ENCODE results near the gene MYOC. TPM values are rescaled to one million over a fixed set of nuclear protein-coding genes. Genes with fewer than 3 reads are reported as not detected.
"Not testable (repeated sequence)": the region's sequence is repeated elsewhere in the genome, so short reads cannot be mapped to it uniquely, and the experiment has no call there.

MYOC gene
- total RNA-seq, 1 donor from 2014 or later, result not detected

- no peak for TF ChIP-seq CTCF (IDR thresholded peaks at IDR 0.05)
- ATAC-seq (ENCODE audit: low read depth) (no peak), DNase-seq (no peak)
- H3K9me3 Mint-ChIP-seq, result no peaks in the 10 kb centered on the region
- H3K27ac Mint-ChIP-seq, result peak overlapping the region; percentile 3
- peaks cover 3% of the 10 kb centered on the region for H3K4me1 Mint-ChIP-seq
- intact Hi-C loops (cut with micrococcal nuclease), result no loop called here
- ChIA-PET CTCF (no interaction called here), POLR2A (no interaction called here)
- no peak overlapping the region for H3K4me3 Mint-ChIP-seq
- no peaks in the 10 kb centered on the region for H3K36me3 Mint-ChIP-seq (ENCODE audit: low read depth)
- no peaks in the 10 kb centered on the region for H3K27me3 Mint-ChIP-seq
These were observed 46.0 kb downstream of the MYOC start for GRCh38 chr1:171606402-171606941.

- H3K4me3 Mint-ChIP-seq; H3K36me3 Mint-ChIP-seq (ENCODE audit: low read depth); H3K9me3 Mint-ChIP-seq; POLR2A ChIA-PET; H3K4me1 Mint-ChIP-seq; H3K27me3 Mint-ChIP-seq; CTCF ChIA-PET; DNase-seq; intact Hi-C loops (cut with micrococcal nuclease); ATAC-seq (ENCODE audit: low read depth); H3K27ac Mint-ChIP-seq: not testable (repeated sequence)
These were observed 49.4 kb downstream of the MYOC start for GRCh38 chr1:171603042-171603441.

GRCh38 chr1:171600862-171601261, 51.6 kb downstream of the MYOC start:
- Mint-ChIP-seq H3K9me3 (no peaks in the 10 kb centered on the region), H3K27me3 (no peaks in the 10 kb centered on the region), H3K36me3 (ENCODE audit: low read depth) (peaks cover 5% of the 10 kb centered on the region), H3K27ac (no peak overlapping the region), H3K4me3 (no peak overlapping the region), H3K4me1 (no peaks in the 10 kb centered on the region)
- DNase-seq (no peak), ATAC-seq (ENCODE audit: low read depth) (no peak)
- CTCF ChIA-PET, result no interaction called here
- intact Hi-C loops (cut with micrococcal nuclease), result no loop called here
- TF ChIP-seq CTCF (IDR thresholded peaks at IDR 0.05), result no peak
- POLR2A ChIA-PET, result no interaction called here

- ATAC-seq (ENCODE audit: low read depth); CTCF ChIA-PET; H3K4me1 Mint-ChIP-seq; H3K36me3 Mint-ChIP-seq (ENCODE audit: low read depth); POLR2A ChIA-PET; H3K27ac Mint-ChIP-seq; H3K9me3 Mint-ChIP-seq; DNase-seq; intact Hi-C loops (cut with micrococcal nuclease); H3K4me3 Mint-ChIP-seq; H3K27me3 Mint-ChIP-seq: not testable (repeated sequence)
These were observed 52.2 kb downstream of the MYOC start for GRCh38 chr1:171600310-171600709.

DNA sequence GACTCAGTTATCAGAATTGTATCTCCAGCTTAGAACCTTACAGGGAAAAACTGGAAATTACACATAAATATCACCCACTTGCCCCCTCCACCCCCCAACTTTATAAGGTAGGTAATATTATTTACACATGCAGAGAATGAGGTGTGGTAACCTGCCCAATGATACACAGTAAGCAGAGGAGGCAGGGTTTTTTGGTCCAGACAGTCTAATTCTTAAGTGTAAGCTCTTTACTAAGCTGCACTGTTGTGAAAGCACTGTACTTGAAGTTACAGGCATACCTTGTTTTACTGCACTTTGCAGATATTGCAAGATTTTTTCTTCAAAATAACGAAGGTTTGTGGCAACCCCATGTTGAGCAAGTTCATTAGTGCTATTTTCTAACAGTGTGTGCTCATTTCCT, 55.3 kb downstream of the MYOC start:
- ChIA-PET CTCF (no interaction called here), POLR2A (no interaction called here)
- DNase-seq (no peak), ATAC-seq (ENCODE audit: low read depth) (no peak)
- intact Hi-C loops (cut with micrococcal nuclease), result no loop called here
- H3K4me1 Mint-ChIP-seq, result no peaks in the 10 kb centered on the region
- no peak for TF ChIP-seq CTCF (IDR thresholded peaks at IDR 0.05)
- H3K27ac Mint-ChIP-seq, result no peak overlapping the region
- peaks cover 31% of the 10 kb centered on the region for H3K36me3 Mint-ChIP-seq (ENCODE audit: low read depth)
- H3K9me3 Mint-ChIP-seq, result no peaks in the 10 kb centered on the region
- no peaks in the 10 kb centered on the region for H3K27me3 Mint-ChIP-seq
- H3K4me3 Mint-ChIP-seq, result no peak overlapping the region

DNA sequence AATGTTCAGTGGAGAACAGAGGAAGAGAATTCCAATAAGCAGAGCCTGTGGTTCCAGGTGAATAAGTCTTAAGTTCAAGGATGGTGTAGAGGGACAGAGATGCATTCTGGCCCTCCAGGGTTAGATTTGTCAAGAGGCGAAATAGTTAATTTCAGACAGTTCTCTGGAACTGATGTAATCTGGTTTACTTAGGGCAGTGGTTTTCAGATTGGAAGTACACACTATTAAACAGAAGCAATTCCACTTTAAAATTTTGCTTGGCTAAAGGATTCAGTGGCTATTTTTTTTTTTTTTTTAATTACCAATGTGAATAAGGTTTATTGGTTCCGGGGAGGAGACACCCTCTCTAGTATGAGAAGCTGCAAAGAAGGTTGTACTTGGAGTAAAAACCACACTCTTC, 55.8 kb downstream of the MYOC start:
- intact Hi-C loops (cut with micrococcal nuclease), result no loop called here
- no peak for DNase-seq
- Mint-ChIP-seq H3K27ac (peak overlapping the region; percentile 60), H3K9me3 (no peaks in the 10 kb centered on the region), H3K36me3 (ENCODE audit: low read depth) (peaks cover 35% of the 10 kb centered on the region), H3K27me3 (no peaks in the 10 kb centered on the region), H3K4me3 (no peak overlapping the region), H3K4me1 (no peaks in the 10 kb centered on the region)
- ChIA-PET POLR2A (no interaction called here), CTCF (no interaction called here)
- no peak for TF ChIP-seq CTCF (IDR thresholded peaks at IDR 0.05)
- no peak for ATAC-seq (ENCODE audit: low read depth)

Measured in activated B cell treated with CpG ODN at 0.5 μM for 24 hours (primary cell).